Fibroblast of skin of left quadriceps (primary cell): ENCODE results near the gene RBM10.

Experiments
- DNase-seq, 2 experiments: peaks; one replicate each; pipeline ENCODE4 v3.0.0-alpha.2; 2013; ENCODE audit warnings: low read depth in 2 of 2

Gene RBM10

GRCh38 chrX:47194194-47194787, 49.3 kb downstream of the RBM10 start:
- no peak for DNase-seq

GRCh38 chrX:47196098-47196497, 51.1 kb downstream of the RBM10 start:
- no peak for DNase-seq

- DNase-seq = no peak
These were observed 52.5 kb downstream of the RBM10 start for GRCh38 chrX:47197526-47197925.

GRCh38 chrX:47198026-47198686, 53.1 kb downstream of the RBM10 start:
- DNase-seq = no peak

DNA sequence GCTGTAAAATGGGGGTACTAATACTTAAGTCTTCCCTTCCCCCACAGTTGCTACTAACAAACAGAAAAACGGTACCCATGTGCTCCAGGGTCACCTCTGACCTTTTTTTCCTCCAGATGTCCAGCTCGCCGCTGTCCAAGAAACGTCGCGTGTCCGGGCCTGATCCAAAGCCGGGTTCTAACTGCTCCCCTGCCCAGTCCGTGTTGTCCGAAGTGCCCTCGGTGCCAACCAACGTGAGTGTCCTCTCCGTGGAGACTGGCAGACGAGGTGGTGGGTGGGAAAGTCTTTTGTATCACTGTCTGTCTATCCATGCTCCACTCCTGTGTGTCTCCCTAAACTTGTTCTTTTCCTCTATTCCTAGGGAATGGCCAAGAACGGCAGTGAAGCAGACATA, 53.7 kb downstream of the RBM10 start:
- no peak for DNase-seq

- DNase-seq = no peak
These were observed 54.3 kb downstream of the RBM10 start for GRCh38 chrX:47199286-47199685.

DNA sequence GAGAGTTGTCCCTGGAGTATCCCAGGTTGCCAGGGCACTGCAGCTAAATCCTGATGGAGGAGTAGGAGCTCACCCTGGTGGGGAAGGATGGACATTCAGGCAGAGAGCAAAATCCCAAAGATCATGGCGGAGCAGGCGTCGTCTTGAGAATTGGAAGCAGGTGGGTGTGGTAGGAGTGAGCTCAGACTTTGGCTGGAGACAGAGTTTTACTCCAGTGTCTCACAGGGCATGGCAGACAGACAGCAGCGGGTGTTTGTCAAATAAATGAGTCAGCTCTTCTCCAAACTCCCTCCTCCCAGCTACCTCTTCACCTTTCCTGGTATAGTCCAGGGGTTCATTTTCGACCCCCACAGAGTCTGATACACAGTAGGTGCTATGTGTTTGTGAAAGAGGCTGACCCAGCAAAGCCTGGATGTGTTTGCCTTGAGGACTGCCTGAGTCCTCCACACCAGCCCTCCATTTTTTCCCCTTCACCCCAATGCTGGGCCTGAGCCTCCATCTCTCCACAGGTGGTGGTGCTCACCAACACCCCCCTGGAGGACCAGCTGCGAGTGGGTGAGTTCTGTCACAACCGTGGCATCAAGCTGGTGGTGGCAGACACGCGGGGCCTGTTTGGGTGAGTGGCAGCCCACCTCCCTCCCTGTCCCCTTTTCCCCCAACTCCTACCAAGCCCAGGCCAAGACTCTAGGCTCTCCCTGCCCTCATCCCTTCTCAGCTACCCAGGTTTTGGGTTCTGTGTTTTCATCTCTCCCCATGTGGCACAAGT, 55.5 kb downstream of the RBM10 start:
- DNase-seq = no peak

DNA sequence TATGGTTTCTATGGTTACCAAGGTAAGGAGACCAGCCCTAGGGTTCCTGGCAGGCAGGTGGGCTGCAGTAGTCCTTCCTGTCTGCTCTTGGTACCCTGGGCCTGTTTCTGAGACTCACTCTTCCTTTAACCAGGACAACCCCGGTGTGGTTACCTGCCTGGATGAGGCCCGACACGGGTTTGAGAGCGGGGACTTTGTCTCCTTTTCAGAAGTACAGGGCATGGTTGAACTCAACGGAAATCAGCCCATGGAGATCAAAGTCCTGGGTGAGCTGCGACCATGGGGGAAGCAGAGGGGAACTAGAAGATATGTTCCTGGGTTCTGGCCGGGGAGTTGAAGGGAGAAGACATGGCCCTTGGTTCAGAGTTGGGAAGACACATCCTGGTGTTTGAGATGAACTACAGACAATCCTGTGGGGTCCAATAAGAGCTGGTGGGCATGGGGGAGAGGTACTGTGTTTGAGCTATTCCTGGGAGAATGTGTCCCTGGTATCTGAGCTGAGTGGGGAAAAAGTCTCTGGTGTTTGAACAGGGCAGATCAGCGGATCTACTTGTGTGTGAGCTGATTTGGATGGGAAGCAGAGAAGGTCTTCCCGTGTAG, 56.4 kb downstream of the RBM10 start:
- DNase-seq = no peak

GRCh38 chrX:47202316-47202715, 57.3 kb downstream of the RBM10 start:
- no peak for DNase-seq

GRCh38 chrX:47202877-47203276, 57.9 kb downstream of the RBM10 start:
- no peak for DNase-seq

DNA sequence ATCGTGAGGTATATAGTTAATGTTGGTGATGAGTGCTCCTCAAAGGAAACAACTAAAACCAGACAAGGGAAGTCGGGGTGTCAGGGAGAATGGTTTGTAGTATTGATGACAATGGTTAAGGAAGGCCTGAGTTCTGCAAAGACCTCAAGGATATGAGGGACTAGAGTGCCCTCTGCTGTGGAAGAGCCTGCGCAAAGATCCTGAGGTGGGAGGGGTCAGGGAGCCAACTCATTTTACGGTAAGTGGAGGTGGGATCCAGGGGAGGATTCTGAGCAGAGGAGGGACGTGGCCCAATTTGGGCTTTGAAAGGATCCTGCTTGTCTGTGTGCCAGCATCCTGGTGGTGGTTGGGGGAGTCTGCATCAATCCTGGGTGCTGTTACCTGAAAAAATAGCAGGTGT, 59.9 kb downstream of the RBM10 start:
- DNase-seq = no peak

- no peak for DNase-seq
These were observed 61.3 kb downstream of the RBM10 start for GRCh38 chrX:47206316-47206715.

DNA sequence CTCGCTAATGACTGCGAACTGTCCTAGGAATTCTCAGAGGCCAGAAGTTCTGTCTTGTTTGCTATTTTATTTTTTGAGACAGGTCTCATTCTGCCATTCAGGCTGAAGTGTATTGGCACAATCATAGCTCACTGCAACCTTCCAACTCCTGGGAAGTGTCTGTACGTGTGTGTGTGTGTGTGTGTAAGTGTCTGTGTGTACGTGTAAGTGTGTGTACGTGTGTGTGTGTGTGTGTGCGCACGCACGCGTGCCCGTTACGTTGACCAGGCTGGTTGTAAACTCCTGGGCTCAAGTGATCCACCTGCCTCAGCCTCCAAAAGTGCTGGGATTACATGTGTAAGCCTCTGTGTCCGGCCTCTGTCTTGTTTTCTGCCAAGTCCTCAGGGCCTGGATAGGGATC, 63.1 kb downstream of the RBM10 start:
- no peak for DNase-seq

DNA sequence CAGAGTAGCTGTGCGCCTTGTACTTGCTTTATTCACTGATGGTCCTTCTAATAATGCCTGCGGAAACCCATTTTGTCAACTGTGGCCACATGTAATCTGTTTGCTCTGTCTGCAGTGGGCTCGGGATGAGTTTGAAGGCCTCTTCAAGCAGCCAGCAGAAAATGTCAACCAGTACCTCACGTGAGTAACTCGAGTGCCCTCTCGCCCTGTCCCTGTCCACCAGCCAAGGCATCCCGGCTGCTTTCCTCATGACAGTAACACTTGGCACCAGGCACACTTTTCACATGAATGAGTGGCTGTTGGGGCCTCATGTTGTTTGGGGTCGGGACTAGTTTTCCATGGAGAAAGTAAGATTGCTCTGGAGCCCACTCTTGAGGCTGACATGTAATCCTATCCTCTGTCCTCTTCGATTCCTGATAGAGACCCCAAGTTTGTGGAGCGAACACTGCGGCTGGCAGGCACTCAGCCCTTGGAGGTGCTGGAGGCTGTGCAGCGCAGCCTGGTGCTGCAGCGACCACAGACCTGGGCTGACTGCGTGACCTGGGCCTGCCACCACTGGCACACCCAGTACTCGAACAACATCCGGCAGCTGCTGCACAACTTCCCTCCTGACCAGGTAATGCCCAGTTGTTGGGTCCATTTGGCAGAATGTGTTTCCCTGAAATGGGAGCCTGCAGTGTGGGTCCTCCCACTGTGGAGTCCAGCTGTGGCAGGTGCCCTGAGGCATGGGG, 64.7 kb downstream of the RBM10 start:
- no peak for DNase-seq

DNA sequence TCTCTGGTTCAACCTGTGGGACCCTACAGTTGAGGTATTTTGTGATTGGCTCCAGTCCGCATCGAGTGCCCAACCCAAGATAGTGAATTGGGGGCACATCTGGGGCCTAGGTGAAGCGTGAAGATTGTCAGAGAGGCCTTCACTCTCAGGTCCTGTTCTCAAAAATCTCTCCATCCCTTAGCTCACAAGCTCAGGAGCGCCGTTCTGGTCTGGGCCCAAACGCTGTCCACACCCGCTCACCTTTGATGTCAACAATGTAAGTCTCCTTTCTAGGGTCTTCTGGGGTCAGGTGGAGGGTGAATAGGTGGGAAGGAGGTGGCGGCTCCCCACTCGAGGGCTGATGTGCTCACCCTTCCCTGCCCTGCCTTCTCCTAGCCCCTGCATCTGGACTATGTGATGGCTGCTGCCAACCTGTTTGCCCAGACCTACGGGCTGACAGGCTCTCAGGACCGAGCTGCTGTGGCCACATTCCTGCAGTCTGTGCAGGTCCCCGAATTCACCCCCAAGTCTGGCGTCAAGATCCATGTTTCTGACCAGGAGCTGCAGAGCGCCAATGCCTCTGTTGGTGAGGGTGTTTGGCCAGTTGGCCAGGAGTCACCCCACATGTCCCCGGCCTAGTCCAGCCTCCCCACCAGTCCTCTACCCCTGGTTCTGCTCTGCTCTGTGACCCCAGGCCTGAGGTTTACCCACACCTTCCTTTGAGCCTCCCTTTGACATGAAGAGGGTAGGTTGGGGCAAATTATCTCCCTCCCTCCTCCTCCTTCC, 65.8 kb downstream of the RBM10 start:
- DNase-seq = no peak

- no peak for DNase-seq
These were observed 67.6 kb downstream of the RBM10 start for GRCh38 chrX:47212381-47213293.

DNA sequence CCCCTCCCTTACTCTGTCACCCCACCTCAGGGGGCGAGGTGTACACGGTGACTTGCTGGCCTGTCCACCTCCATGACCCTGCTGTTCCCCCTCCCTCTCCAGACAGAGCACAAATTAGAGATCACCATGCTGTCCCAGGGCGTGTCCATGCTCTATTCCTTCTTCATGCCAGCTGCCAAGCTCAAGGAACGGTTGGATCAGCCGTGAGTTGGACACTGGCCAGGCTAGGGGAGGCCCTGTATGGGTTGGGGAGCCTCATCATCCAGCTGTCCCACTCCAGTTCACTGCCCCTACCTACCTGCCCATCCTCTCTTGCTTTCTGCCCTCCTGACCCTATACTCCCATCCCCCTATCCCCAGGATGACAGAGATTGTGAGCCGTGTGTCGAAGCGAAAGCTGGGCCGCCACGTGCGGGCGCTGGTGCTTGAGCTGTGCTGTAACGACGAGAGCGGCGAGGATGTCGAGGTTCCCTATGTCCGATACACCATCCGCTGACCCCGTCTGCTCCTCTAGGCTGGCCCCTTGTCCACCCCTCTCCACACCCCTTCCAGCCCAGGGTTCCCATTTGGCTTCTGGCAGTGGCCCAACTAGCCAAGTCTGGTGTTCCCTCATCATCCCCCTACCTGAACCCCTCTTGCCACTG, 69.5 kb downstream of the RBM10 start:
- no peak for DNase-seq

- DNase-seq = no peak
These were observed 70.4 kb downstream of the RBM10 start for GRCh38 chrX:47215291-47215900.

- DNase-seq = no peak
These were observed 71.4 kb downstream of the RBM10 start for GRCh38 chrX:47216393-47216925.
